Spinal cord (tissue), 10 donors: Measurements from ENCODE around the gene FAM168A. TPM values are rescaled to one million over a fixed set of nuclear protein-coding genes. Genes with fewer than 3 reads are reported as not detected.
"Not testable (repeated sequence)": the region's sequence is repeated elsewhere in the genome, so short reads cannot be mapped to it uniquely, and the experiment has no call there.

Experiments used
- DNase-seq, 6 donors: peaks; one replicate each; pipeline versions ENCODE4 v3.0.0 to v3.0.0-alpha.2; 2013 to 2015; ENCODE audit warnings: low spot score in 6 of 6, low read depth in 4 of 6
- H3K27ac ChIP-seq: one replicate; pipeline ENCODE4 v1.5.1; 2013; ENCODE audit warnings: low read depth, low read length, control low read depth
- H3K27me3 ChIP-seq: one replicate; pipeline ENCODE4 v1.6.1; 2013; ENCODE audit warnings: low read length; ENCODE audit not compliant: control insufficient read depth, insufficient read depth
- H3K36me3 ChIP-seq: one replicate; pipeline ENCODE4 v1.6.1; 2013; ENCODE audit warnings: low read length; ENCODE audit not compliant: control insufficient read depth, insufficient read depth
- H3K4me1 ChIP-seq: one replicate; pipeline ENCODE4 v1.6.1; 2013; ENCODE audit warnings: low read length; ENCODE audit not compliant: control insufficient read depth, insufficient read depth
- H3K4me3 ChIP-seq: one replicate; pipeline ENCODE4 v1.5.1; 2013; ENCODE audit warnings: low read depth, low read length, control low read depth
- H3K9me3 ChIP-seq: one replicate; pipeline ENCODE4 v1.6.1; 2013; ENCODE audit warnings: low read length; ENCODE audit not compliant: control insufficient read depth, insufficient read depth
- WGBS: methylation state at CpG from one replicate; pipeline ENCODE4 v1.1.5; 2013; ENCODE audit warnings: missing lambda C conversion rate; ENCODE audit not compliant: insufficient coverage; 5-methylcytosine and 5-hydroxymethylcytosine counted together
- polyA plus RNA-seq, 2 donors: library from polyadenylated mRNA; unstranded; fragments of 120-200 nt; gene quantifications; one replicate each; pipeline ENCODE4 v1.2.1, GENCODE V29; 2013; ENCODE audit not compliant: insufficient read length in 2 of 2
- total RNA-seq, 2 donors: library from RNA; depleted of rRNA in 1 of 2; stranded (reverse); fragments of 120-200 nt in 1 of 2; fragments of >200 nt in 1 of 2; gene quantifications; one replicate each; pipeline versions ENCODE4 v1.2.3 to v1.2.4, GENCODE V29; 2013 to 2014
- donor health status: healthy.

Gene FAM168A
- total and polyA plus RNA-seq, 4 donors = 57.5 to 154 (median 103) TPM

DNA sequence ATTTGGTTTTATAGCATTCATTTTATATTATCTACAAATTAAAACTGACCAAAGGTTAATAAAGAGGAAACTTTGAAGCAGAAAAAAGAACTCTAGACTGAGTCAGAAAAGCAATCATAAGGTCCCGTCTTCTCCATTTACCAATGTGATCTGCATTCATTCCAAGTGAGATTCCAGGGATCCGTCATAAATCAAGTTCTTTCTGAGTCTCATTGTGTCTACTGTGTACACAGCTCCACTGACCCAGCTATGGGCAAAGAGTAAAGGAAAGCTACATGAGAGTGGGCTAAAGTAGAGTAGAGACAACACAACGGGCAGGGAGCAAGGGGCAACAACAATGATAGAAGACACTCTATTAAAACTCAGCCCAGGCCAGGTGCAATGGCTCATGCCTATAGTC is 15.3 kb downstream of the FAM168A start:
- Histone ChIP-seq H3K27me3 (no peaks in the 10 kb centered on the region), H3K4me1 (no peaks in the 10 kb centered on the region), H3K4me3 (no peak overlapping the region), H3K27ac (no peak overlapping the region), H3K9me3 (no peaks in the 10 kb centered on the region), H3K36me3 (peaks cover 3% of the 10 kb centered on the region)
- WGBS = 60% methylated on average over 1 of the region's 3 CpGs
- no peak for DNase-seq

DNA sequence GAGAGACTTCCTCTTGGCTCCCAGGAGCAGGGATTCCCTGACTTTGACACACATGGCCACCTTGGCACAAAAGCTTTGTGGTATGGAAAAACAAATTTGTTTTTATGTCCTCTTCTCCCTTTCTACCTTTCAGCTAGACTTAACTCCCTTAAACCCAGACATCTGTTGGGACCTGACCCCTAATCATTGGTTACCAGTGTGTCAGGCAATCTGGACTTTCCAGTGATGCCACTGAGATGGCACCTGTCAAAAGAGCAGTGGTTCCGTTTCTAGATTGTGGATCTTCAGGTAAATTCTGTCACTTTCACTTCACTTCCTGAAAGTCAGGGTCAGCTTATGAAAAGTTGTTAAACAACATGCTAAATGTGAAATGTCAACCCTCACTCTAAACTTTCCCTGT is 17.2 kb downstream of the FAM168A start:
- DNase-seq = not testable (repeated sequence)
- no CpG with 5 or more reads among the region's 1 CpG for WGBS

DNA sequence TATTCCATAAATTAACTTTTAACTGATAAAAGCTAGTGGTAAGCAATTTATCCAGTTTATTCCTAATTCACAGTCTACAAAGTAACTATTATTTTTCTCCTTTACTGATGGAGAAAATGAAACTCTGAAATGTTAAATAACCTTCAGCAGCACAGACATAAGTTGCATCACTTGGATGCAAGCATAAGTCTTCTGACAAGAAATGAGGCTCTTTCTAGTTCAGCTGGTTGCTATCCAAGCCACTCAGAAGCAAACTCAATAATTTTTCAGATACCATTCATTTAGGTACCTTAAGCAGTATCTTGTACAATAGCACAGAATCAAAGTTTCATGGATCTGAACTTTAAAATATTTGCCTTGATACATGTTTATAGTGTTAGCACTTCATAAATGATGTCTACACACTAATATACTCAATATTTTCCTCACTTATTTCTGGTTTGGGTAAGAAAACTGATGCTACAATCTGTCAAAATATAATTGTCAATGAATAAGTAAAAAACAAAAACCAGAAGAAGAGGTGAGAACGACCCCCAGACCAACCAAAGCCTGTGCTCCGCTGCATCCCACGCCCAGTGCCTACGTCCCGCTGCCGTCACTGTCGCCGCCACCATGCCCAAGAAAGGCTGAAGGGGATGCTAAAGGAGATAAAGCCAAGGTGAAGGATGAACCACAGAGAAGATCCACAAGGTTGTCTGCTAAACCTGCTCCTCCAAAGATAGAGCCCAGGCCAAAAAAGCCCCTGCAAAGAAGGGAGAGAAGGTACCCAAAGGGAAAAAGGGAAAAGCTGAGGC is 18.1 kb downstream of the FAM168A start:
- no peak for DNase-seq
- no peaks in the 10 kb centered on the region for H3K9me3 ChIP-seq

More for the DNA sequence above, 17.2 kb downstream of the FAM168A start:
- H3K4me1 ChIP-seq, H3K36me3 ChIP-seq, H3K27ac ChIP-seq, H3K9me3 ChIP-seq, H3K4me3 ChIP-seq, H3K27me3 ChIP-seq: not testable (repeated sequence)

DNA sequence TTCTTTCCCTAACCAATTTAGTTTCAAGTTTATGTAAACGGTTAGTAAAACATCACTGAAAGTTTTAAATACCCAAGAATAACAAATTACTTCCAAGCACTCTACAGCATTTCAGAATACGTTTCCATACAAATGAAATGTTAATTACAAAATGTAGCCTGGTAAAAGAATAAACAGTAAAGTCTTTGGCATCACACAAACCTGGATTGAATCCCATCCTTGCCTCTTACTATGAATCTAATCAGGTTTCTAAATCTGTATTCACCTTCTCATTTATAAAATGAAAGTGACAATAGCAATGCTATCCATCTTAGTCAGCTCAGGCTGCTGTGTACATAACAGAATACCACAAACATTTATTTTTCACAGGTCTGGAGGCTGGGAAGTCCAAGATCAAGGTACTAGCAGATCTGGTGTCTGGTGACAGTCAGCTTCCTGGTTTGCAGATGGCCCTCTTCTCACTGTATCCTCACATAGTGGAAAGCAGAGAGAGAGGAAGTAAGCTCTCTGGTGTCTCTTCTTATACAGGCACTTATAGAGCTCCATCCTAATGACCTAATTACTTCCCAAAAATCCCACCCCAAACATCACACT is 19.2 kb downstream of the FAM168A start:
- peak in 1 of 6 donors; percentile 75 for DNase-seq
- H3K27ac ChIP-seq = no peak overlapping the region
- WGBS = no CpG with 5 or more reads among the region's 2 CpGs

More for the DNA sequence above, 18.1 kb downstream of the FAM168A start:
- H3K36me3 ChIP-seq = peaks cover 3% of the 10 kb centered on the region
- H3K4me1 ChIP-seq = peaks cover 3% of the 10 kb centered on the region
- no peaks in the 10 kb centered on the region for H3K27me3 ChIP-seq
- WGBS = 95% methylated on average over 3 of the region's 8 CpGs
- H3K27ac ChIP-seq = no peak overlapping the region
- H3K4me3 ChIP-seq = no peak overlapping the region

DNA sequence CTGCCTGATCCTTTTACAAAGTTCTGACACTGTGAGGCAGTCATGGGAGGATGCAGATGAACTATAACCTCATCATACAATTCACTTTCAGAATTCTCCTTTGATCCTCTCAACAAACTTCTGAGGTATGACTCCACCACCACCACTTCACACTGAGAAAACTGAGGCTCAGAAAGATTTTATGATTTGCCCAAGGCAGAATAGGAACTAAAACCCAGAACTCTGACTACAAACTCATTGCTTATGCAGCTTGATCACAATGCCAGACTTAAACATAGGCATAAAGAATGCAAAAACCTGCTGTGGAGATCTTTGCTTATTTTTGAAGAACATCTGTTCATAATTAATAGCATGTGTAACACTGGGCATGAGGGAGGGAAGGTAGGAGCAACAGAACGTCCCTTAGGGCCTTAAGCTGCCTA is 20.4 kb downstream of the FAM168A start:
- no peak for DNase-seq
- H3K27me3 ChIP-seq = no peaks in the 10 kb centered on the region
- peaks cover 3% of the 10 kb centered on the region for H3K4me1 ChIP-seq
- WGBS = no CpG with 5 or more reads among the region's 1 CpG
- no peak overlapping the region for H3K4me3 ChIP-seq
- no peaks in the 10 kb centered on the region for H3K9me3 ChIP-seq
- H3K27ac ChIP-seq = peak overlapping the region; percentile 16
- peaks cover 3% of the 10 kb centered on the region for H3K36me3 ChIP-seq

More for the DNA sequence above, 19.2 kb downstream of the FAM168A start:
- Histone ChIP-seq H3K4me3 (no peak overlapping the region), H3K36me3 (peaks cover 3% of the 10 kb centered on the region), H3K4me1 (peaks cover 3% of the 10 kb centered on the region), H3K9me3 (no peaks in the 10 kb centered on the region), H3K27me3 (no peaks in the 10 kb centered on the region)

DNA sequence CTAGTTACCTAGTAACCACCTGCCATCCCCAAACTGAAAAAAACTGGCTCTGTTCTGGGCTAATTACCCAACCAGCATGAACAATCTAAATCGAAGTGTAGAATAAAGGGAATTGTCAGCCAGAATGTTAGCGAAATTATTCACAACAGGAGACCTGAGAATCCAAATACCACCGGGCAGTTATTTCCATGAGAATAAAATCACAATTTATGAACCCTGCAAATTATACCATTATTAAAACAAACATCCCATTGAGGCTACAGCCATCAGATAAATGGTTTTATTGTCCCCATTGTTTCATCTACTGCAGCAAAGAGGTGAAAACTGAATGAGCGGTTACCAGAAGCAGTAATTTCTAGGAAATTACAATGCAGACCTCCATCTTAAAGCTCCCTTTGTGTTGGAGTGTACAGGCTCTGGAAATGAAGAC is 21.7 kb downstream of the FAM168A start:
- peaks cover 3% of the 10 kb centered on the region for H3K4me1 ChIP-seq
- no peak overlapping the region for H3K4me3 ChIP-seq
- H3K36me3 ChIP-seq = peaks cover 3% of the 10 kb centered on the region
- H3K27ac ChIP-seq = peak overlapping the region; percentile 22
- H3K9me3 ChIP-seq = no peaks in the 10 kb centered on the region
- 20% methylated on average over 1 of the region's 4 CpGs for WGBS
- no peaks in the 10 kb centered on the region for H3K27me3 ChIP-seq
- DNase-seq = peak in 4 of 6 donors; percentile 26 to 92 (median 39)

DNA sequence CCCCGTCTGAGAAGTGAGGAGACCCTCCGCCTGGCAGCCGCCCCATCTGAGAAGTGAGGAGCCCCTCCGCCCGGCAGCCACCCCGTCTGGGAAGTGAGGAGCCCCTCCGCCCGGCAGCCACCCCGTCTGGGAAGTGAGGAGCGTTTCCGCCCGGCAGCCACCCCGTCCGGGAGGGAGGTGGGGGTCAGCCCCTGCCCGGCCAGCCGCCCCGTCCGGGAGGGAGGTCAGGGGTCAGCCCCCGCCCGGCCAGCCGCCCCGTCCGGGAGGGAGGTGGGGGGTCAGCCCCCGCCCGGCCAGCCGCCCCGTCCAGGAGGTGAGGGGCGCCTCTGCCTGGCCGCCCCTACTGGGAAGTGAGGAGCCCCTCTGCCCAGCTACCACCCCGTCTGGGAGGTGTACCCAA is 25.9 kb downstream of the FAM168A start:
- not testable (repeated sequence) for H3K4me1 ChIP-seq, H3K36me3 ChIP-seq, H3K27ac ChIP-seq, H3K27me3 ChIP-seq, H3K9me3 ChIP-seq, DNase-seq, H3K4me3 ChIP-seq
- WGBS = 100% methylated on average over 3 of the region's 30 CpGs

DNA sequence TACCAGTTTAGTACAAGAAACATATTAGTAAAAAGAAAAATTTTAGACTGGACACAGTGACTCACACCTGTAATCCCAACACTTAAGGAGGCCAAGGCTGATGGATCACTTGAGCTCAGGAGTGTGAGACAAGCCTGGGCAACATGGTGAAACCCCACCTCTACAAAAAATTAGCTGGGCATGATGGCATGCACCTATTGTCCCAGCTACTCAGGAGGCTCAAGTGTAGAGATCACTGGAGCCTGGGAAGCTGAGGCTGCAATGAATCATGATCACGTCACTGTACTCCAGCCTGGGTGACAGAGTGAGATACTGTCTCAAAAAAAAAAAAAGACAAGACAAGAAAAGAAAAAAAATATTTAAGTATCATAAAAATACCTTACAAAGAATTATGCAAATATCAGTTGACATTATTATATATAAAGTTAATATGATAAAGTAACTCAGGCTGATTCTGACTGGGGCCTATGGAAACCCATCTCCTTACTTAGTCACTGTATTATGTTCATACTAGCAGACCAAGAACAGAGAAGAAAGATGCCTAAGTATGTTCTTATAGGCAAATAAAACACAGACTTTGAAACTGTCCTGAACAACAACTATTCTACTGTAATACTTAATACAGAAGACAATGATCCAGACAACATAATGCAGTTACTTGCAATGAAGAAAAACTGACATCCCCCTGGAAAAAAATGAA is 27.3 kb downstream of the FAM168A start:
- H3K27ac ChIP-seq = no peak overlapping the region
- WGBS = no CpG with 5 or more reads among the region's 1 CpG

DNA sequence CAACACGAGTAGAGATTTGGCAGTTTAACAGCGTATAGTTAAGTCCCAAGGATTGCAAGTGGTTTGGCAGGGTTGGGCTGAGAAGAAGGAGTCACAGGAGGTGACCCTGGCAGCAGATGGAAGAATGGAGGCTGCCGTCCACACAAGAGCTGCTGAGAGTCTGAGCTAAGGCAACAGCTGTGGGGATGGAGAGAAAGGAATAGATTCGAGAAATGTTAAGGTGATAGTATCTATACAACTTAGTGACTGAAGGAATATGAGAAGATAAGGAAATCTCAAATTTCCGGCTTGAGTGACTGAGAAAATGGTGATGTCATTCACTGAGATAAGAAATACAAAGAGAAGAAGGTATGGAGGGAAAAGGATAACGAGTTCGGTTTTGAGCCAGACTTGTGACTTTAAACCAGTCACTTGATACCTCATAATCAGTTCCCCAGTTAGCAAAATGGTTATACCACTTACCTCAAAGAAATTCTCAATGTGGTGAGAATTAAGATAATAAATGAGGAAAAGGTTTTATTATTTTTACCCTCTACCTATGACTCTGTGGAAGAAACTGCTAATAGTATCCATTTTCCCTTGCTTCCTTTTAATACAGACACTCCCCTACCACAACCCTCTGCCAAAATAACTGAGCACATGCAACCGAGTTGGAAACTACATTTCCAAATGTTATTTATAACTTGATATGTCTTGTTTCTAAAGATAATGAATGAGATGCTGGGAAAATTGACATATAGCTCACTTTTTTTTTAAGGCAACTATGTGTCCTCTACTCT is 30.7 kb downstream of the FAM168A start:
- 81% methylated on average over 5 of the region's 8 CpGs for WGBS

More for the DNA sequence above, 27.3 kb downstream of the FAM168A start:
- no peak for DNase-seq
- Histone ChIP-seq H3K4me3 (no peak overlapping the region), H3K4me1 (peaks cover under 1% of the 10 kb centered on the region), H3K9me3 (no peaks in the 10 kb centered on the region), H3K27me3 (no peaks in the 10 kb centered on the region), H3K36me3 (no peaks in the 10 kb centered on the region)

More for the DNA sequence above, 30.7 kb downstream of the FAM168A start:
- Histone ChIP-seq H3K36me3 (no peaks in the 10 kb centered on the region), H3K4me3 (no peak overlapping the region), H3K9me3 (no peaks in the 10 kb centered on the region), H3K27me3 (no peaks in the 10 kb centered on the region), H3K4me1 (no peaks in the 10 kb centered on the region), H3K27ac (no peak overlapping the region)
- DNase-seq = no peak
